HG03045 (cell line): Measurements from ENCODE around the gene SPINK14.

Experiments used
- ATAC-seq: cut with Tn5 transposase; IDR thresholded peaks from one replicate; pipeline ENCODE4 v1.9.1; 2021; ENCODE audit warnings: mild to moderate bottlenecking, moderate library complexity; ENCODE audit not compliant: unreplicated experiment

The SPINK14 gene

DNA sequence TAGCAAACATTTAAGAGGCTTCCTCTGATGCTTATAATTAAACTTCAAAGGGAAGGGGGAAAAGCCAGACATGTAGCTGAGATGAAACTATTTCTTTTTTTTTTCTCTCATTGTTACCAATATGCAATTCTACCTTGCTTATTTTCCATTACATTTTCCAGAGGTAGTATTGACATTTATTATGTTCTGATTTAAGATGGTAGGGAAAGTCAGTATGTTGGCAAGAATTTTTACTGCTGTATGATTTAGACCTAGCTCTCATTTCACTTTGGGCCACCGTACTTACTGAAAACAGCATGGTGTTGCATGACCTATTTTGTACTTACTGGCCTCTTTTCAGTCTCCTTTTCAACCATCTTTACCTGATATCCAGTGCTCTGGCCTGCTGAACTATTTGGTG lies 24.9 kb downstream of the SPINK14 start:
- no peak for ATAC-seq

DNA sequence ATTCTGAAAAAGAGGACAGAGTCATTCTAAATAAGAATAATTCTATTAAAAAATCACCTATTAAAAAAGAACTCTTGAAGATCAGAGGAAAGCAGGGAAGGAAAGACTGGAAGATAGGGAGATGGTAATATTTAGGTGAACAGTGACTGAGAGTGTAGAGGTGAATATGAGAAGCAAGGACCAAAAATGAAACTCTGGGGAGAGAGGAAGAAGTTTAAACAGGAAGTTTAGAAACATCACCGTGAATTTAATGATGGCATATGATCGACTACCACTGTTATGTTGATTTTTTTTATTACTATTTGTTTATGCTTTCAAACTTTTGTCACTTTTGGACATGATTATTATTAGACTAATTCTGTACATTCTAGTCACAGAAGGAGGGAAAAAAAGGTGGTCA lies 32.8 kb downstream of the SPINK14 start:
- no peak for ATAC-seq

DNA sequence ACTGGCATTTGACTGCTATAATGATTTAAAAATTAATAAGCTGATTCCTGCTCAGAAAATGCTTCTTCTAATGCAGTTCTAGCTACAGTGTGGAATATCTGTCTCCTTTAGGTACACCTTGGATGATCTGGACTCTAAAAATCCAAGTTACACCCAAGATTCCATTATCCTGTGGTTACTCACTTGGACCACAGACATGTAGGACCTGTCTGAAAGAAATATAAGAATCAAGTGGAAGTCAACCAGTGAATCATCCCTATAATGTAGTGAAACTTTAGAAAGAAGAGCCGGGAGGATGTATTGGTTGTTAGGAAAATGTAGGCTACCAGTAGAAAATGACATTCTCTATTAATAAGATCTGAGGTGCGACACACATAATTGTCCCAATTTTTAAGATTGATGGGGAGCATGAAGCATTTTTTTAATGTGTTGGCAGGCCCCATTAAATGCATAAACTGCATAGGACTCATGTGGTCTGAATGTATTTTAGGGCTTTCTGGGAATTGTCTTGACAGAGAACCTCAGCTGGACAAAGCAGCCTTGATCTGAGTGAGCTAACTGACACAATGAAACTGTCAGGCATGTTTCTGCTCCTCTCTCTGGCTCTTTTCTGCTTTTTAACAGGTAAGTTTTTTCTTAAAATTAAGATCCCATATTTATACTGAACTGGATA lies 34.3 kb downstream of the SPINK14 start, which contains the start of gene SPINK6:
Gene SPINK6, plus strand, starts transcription at position 512 of the 673 bp plus-strand sequence. Its CDS starts 55 bp downstream, at position 567.
- no peak for ATAC-seq

- ATAC-seq: no peak
These were observed 36.9 kb downstream of the SPINK14 start for GRCh38 chr5:148205044-148205806.

GRCh38 chr5:148205865-148206264 lies 37.5 kb downstream of the SPINK14 start:
- no peak for ATAC-seq

DNA sequence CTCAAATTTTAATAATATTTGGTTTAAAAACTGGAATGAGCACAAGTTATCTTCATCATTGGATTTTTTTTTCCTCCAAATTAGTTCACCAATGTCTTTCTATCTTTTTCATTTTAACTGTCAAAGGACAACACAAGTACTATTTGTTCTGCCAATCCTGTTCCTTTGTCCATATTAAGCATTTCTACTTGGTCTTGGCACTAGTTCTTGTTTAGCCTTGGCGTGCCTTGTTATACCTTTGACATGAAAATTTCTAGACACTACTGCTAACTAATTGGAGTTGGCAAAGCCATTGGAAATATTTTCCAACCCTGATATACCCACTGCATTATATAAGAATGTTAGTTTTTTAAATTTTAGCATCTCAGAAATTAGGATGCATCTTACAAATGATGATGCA lies 38.3 kb downstream of the SPINK14 start:
- ATAC-seq: no peak

DNA sequence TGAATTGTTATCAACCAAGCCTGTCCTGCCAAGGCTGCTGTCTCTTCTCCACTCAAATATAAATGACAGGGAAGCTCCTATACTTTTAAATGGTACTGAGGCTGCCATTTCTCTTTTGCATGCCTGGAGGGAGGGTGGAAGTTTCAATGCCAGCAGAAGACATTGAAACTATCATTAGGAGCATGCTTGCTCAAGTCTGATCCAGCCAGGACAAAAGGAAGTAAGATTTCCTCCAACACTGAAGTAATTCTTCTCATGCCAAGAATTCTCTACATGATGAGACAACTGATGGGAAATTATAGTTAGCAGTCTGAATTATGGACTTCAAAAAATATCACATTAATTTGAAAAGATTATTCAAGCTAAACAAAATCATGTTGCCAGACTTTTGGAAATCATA lies 39.9 kb downstream of the SPINK14 start:
- ATAC-seq: no peak

GRCh38 chr5:148209151-148209770 lies 40.9 kb downstream of the SPINK14 start:
- ATAC-seq: no peak

- no peak for ATAC-seq
These were observed 46.4 kb downstream of the SPINK14 start for GRCh38 chr5:148214665-148215185.

GRCh38 chr5:148221508-148221907 lies 53.2 kb downstream of the SPINK14 start:
- ATAC-seq: no peak

DNA sequence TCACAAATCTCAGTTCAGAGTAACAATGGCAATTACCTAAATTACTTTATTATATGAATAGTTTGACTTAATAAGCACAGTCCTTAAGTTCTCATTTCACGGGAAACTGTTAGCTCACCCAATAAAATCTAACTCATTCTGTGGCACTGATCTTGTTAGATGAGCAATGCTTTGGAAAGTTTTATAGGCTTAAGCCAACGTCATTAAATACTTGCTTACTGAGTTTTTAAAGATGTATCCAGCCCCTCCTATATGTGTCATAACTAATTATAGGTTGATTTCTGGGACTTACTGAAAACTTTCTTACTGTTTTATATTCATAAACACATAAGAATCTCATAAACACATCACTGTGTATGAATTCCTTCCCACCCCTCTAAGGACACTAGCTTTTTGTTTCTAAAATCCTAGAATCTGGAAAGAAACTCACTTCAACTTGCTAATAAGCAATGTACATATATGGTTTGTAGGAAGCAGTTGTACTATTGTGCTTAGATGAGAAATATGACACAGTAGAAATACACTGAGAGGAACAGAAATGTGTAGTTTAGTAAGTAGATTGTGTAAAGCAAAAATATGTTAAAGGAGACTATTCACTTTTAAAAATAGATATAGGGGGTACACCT lies 55.9 kb downstream of the SPINK14 start:
- ATAC-seq: no peak
